HT1080 (cell line): ENCODE results near the gene SBK2. TPM values are rescaled to one million over a fixed set of nuclear protein-coding genes. Genes with fewer than 3 reads are reported as not detected.
A peak's percentile ranks its signal among the peaks of the same experiment; 100 is the strongest.
"Not testable (repeated sequence)": the region's sequence is repeated elsewhere in the genome, so short reads cannot be mapped to it uniquely, and the experiment has no call there.

ENCODE experiments used
- DNase-seq: peaks from one replicate; pipeline ENCODE4 v3.0.0-alpha.2; 2015; ENCODE audit warnings: low read depth
- total RNA-seq: library from RNA; depleted of rRNA; stranded (reverse); fragments of >200 nt; shearing (Covaris generic); gene quantifications from 2 replicates; pipeline ENCODE4 v1.2.3, GENCODE V29; 2014

SBK2 gene
- total RNA-seq, 1 experiment from 2014 or later, result not detected

DNA sequence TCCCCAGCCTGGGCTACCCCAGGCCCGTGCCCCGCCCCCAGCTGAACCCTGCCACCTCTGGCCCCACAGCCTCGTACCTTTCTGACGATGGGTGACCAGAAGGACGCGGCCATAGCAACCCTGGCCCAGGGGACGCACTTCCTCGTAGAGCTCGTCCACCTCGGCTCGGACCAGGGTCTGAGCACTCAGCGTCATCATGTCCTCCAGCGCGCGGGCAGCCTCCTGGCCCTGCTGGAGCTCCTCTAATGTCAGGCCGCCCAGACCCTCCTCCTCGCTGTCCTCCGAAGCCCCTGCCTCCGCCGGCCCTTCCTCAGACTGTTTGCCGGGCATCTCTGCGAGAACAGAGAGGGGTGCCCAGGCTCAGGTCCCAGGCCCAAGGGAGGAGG lies 975 bp downstream of the SBK2 start:
- no peak for DNase-seq

DNA sequence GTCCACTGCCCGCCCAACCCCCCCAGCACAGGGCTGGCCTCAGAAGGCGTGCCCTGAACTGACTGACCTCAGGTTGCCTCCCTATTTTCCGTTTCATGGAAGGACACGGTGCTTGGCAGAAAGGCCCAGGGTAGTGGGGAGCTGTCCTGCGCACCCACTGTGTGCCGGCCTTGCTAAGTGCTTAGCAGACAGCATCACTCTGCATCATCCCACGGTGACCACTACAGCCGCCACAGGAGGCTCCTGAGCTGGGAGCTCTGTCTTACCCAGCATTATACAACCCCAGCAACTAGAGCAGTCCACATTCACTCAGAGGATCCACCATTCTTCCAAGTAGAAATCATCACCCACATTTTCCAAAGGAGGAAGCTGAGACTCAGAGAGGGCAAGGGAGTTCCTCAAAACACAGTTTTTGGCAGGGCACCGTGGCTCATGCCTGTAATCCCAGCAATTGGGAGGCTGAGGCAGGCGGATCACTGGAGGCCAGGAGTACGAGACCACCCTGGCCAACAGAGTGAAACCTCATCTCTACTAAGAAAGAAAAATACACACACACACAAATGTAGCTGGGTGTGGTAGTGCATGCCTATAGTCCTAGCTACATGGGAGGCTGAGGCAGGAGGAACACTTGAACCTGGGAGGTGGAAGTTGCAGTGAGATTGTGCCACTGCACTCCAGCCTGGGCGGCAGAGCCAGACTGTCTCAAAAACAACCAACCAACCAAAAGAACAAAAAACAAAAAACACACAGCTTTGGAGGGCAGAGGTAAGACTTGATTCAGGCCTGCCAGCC lies 1.6 kb downstream of the SBK2 start:
- DNase-seq, result no peak

DNA sequence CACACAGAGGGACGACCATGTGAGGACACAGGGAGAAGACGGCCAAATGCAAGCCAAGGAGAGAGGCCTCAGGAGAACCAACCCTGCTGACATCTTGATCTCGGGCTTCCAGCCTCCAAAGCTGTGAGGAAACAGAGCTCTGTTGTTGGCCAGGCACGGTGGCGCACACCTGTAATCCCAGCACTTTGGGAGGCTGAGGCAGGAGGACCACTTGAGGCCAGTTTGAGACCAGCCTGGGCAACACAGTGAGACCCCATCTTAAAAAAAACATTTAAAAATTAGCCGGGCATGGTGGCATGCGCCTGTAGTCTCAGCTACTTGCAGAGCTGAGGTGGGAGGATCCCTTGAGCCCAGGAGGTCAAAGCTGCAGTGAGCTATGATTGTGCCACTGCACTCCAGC lies 2.7 kb downstream of the SBK2 start:
- not testable (repeated sequence) for DNase-seq

DNA sequence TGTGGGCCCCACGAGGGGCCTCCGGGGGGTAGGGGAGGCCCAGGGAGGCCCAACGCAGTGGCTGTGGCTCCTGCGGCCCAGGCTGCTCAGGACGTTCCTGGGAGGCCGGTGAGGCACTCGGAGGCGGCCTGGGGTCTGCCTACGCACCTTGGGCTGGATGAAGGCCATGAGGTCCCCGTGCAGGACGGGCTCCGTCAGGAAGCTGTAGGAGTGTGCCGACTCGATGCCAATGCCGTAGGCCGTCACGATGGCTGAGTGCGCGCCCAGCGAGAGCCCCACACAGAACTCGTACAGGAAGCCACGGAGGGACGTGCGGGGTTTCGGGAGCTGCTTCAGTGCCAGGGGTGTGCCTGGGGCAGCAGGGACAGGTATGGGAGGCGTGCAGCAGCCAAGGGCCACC lies 5.9 kb downstream of the SBK2 start:
- DNase-seq, result no peak

DNA sequence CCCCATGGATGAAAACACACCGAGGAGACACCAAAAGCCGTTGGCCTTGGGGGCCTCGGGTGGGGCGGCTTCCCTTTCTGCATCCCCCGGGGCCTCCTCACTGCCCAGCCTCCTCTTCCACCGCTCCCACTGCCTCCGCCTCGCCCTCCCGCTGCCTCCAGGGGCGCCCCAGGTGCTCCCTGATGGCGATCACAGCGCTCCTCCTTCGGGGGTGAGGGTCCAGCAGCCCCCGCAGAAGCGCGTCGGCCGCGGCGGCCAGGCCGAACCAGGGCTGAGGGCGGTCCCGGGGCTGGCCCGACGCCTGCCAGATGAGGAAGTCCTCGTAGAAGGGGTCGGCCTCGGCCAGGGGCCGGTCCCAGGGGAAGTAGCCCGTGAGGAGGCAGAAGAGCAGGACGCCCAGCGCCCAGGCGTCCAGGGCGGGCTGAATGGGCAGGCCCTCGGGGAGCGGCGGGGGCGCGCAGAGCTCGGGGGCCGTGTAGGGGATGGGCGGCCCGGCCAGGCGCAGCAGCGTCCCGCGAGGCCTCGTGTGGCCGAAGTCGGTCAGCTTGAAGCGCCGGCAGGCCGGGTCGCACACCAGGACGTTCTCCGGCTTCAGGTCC lies 7.2 kb downstream of the SBK2 start:
- no peak for DNase-seq

DNA sequence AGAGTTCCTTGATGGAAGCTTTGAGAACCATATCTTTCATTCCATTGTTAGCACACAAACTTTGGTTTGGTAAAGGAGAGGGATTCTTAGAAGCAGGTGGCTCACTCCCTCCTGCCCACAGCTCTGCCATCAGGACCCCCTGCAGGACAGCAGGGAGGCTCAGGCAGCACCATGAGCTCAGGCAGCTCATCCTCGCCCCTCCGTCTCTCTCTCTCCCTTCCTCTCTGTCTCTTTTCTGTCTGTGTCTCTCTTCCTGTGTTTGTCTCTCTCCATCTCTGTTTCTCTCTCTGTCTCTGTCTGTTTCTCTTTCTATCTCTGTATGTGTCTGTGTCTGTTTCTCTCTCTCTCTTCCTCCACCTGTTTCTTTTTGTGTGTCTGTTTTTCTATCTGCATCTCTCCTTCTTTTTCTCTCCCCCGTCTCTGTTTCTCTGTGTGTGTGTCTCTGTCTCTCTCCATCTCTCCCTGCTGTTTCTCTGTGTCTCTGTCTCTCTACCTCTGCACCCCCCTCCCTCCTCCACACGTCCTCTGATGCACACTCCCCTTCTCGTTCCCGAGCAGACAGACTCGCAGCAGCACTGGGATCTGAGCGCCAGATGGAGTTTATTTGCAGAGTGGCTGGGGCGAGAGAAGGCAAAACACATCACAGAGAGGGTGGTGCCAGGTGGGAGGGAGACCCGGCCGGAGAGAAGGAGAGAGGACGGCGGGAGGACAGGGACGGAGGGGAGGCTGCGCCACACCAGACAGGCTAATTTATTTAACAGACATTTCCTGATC lies 8.7 kb downstream of the SBK2 start:
- no peak for DNase-seq

DNA sequence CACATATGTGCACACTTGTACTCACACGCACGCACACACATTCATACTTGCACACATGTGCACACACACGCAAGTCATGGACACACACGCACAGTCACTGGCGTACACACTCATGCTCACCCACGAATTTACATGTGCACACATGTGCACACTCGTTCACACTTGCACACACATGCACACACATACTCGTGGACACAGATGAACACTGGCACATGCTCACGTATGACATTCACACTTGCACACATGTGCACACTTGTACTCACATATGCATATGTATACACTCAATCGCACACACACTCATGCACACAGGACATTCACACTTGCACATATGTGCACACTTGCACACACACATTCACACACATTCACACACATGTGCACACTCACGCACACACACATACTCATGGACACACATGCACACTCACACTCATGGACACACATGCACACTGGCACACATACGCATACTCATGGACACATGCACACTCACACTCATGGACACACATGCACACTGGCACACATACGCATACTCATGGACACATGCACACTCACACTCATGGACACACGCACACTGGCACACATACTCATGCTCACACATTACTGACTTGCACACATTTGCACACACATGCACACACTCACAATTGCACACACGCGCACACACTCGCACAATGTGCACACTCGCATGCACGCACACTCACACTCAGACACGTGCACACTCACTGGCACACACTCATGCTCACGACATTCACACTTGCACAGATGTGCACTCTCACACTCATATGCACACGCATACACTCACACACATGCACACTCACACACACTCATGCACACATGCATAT lies 9.5 kb downstream of the SBK2 start:
- DNase-seq, result no peak

DNA sequence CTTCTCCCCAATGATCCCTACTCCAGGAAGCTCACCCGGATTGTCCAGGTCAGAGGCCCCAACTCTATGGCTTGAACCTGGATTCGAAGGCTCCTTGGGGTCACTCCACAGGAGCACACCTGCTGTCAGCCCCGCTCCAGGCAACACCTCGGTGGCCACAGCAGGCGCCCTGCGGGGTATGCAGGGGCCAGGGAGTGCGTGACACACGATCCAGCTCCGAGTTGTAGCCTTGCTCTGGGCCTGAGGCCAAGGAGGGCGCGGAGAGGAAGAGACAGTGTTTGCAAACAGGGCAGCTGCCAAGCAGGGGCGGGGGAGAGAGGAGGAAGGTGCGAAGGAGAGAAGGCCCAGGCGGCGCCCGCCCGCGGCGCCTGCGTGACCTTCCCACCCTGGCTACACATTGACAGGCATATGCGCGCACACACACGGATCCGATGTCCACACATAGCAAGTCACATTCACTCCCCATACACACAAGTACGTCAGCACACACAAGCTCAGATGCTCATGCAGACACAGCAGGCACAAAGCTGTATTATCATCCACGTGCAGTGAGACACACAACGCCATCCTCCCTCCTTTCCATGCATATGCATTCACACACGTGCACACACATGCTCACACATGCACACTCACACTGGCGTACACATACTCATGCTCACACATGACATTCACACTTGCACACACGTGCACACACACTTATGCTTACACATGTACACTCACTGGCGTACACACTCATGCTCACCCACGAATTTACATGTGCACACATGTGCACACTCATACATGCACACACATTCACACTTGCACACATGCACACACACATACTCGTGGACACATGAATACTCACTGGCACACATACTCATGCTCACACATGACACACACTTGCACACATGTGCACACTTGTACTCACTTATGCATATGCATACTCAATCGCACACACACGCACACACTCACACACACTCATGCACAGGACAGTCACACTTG lies 10.4 kb downstream of the SBK2 start:
- DNase-seq, result peak; percentile 36

DNA sequence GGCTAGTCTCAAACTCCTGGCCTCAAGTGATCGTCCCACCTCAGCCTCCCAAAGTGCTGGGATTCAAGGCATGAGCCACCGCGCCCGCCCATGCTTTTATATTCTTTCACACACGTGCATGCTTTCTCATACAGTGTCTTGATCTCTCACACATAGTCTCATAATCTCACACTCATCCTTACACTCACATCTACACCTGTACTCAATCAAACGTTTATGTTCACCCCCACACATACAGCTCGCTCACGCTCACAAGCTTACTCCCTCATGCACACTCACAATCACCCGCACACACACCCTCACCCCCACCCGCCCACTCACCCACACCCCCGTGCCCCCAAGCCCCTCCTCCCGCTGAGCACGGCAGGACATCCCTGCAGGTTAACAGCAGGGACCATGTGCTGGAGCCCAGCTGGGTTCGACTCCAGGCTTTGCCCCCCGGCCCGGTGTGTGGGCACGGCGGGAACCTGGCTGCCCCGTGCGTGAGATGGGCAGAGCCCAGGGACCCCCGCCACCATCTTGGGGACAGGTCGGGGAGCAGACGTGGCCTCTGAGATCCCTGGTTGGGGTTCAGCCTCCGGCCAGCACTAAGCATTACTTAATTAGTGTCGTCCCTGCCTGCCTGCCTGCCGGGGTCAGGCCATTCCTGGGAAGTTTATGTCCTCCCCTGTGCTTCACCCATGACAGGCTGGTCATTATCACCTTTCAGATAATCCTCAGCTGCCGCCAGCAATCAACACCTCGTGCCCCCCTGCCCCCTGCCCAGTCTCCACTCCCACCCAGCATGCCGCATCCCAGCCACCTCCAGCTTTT lies 11.4 kb downstream of the SBK2 start:
- DNase-seq, result no peak

DNA sequence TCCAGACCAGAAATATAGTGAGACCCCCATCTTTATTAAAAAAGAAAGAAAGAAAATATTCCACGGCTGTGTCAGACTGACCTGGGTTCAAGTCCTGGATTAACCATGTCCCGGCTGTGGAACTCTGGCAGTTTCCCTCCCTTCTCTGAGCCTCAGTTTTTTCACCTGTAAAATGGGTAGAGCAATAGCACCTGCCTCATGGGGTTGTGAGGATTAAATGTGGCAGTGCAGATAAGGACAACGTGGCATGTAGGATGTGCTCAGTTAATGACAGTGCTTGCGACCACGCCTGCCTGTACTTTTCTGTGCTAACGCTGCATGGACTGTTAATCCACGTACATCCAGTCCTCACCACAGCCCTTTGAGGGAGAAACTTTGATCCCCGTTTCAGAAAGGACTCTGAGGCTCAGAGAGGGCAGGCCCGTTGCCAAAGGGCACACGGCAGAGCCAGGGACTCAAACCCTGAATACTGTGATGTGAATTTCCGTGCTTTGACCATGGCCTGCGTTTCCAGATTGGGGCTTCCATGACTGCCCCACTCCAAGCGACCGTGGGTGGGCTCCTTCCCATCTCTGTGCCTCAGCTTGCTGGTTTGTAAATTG lies 16.1 kb downstream of the SBK2 start:
- DNase-seq, result no peak

DNA sequence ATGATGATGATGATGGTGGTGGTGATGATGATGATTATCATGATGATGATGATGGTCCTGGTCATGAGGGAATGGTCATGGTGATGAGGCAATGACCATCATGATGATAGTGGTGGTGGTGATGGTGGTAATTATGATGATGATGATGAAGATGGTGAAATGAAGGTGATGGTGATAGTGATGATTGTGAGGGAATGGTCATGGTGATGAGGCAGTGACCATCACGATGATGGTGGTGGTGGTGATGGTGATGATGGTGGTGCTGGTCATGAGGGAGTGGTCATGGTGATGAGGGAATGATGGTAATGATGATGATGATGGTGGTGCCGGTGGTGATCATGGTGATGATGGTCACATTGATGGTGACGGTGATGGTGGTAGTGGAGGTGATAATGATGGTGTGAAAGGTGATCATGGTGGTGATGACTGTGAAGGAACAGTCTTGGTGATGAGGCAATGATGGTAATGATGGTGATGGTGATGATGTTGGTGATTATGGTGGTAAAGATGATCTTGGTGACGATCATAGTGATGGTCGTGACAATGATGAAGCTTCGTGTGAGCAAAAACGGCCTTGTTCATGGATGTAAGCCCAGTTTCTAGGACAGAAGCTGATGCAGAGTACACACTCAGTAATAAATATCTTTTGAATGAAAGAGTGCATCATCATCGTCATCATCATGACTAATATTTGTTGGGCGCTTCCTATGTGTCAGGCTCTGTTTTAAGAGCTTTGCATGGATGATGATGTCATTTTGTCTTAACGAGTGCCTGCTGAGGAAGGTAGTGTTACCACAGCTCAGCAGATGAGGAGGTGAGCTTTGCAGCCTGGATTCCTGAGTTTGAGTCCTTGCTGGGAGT lies 17.3 kb downstream of the SBK2 start:
- peak; percentile 85 for DNase-seq

DNA sequence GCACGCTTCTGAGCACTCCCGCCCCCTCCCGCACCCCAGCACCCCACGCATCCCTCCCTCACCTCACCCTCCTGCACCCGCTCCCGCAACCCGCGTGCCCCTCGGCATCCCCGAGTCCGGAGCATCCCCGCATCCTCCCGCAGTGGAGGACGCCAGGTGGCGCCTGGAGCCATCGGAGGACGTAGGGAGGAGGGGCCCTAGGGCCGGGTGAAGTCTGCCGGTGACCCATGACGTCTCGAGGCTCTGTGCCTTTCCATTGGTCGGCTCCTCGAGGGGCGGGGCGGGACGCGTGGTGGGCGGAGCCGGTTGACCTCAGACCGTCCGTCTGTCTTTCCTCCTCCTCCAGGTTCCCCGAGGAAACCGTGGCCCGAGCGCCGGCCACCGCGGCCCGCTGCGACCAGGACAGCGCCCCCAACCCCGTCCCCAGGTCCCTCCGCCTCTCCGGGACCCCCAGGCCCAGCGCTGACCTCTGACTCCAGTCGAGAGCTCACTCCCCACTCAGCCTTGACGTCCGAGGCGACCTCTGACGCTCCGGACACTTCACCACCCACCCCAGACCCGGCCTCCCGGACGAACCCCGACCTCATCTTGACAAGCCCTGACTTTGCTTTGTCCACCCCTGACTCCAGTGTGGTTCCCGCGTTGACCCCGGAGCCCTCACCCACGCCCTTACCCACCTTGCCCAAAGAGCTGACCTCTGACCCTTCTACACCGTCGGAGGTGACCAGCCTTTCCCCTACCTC lies 19.9 kb downstream of the SBK2 start:
- DNase-seq, result peak; percentile 86

DNA sequence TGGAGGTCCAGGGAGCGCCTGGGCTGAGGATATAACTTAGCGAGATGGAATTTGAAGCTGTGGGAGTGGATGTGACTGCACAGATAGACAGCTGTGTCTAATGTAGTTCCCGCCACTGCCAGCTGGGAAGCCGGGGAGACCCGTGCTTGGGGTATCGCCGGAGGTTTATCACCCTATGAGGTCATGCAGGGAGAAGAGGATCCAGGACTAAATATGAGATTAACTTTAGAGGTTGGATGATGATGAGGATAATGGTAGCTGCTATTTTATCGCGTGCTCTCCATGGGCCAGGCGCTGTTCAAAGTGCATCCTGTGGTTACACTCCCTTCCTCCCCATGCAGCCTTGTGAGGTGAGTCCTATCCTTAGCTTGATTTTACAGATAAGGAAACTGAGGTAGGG lies 28.8 kb downstream of the SBK2 start:
- DNase-seq, result no peak

DNA sequence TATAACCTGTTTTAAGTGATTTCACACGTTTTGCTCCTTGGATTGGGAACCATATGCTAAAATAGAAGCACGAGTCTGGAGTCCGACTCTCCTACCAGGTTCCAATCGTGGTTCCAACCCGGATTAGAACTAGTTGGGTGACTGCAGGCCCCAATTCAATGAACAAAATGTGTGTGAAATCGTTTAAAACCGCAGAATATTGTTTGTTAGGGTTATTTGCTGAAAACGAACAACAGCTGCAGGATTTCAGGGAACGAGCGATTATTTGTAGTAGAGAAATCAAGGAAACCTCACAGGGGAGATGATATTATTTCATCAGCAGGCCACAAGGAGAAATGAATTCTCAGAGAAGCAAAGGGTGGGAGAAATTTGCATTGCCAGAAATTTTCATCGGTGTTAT lies 32.0 kb downstream of the SBK2 start:
- DNase-seq, result no peak

DNA sequence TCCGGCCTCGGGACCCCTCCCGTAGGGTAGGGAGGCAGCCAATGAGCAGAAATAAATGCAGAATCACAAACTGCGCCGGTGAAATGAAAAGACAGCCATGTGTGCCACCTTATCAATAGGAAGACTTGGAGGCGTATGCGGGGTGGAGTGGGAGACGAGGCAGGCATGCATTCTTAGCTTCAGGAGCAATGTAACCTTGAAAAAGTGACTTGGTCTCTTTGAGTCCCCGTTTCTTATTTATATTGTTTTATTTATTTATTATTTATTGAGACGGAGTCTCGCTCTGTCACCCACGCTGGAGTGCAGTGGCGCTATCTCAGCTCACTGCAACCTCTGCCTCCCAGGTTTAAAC lies 32.7 kb downstream of the SBK2 start:
- DNase-seq, result no peak

DNA sequence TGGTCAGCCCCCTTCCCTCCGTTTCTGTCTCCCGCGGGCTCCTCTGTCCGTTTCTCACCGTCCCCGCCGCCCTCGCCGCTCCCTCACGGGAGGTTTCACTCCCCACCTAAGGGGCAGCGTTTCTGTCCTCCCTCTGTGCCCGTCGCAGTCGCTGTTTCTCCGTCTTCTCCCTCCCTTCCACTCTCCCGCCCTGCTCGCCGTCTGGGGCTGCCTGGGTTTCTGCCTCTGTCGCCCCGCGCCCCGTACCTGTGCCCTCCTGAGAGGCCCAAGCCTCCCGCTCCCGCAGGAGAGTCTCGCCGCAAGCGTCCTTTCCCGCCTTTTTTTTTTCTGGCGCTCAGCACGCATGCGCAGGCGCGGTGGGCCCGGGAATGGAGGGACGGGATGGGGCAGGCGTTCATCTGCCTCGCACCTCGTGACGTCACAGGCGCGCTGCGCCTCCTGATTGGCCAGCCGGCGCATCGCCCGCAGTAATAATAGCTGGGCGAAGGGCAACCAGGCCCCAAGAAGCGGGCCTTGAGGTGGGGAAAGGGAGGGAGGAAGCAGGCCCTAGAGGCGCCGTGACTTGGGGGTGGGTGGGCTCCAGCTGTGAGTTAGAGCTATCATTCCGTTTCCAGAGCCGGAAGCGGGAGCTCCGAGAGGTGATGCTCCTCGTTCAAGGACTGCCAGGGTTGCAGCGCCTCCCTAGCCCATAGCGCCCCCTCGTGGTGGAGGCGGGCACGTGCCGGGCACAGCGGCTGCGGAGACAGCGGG lies 33.3 kb downstream of the SBK2 start:
- peak; percentile 83 for DNase-seq

DNA sequence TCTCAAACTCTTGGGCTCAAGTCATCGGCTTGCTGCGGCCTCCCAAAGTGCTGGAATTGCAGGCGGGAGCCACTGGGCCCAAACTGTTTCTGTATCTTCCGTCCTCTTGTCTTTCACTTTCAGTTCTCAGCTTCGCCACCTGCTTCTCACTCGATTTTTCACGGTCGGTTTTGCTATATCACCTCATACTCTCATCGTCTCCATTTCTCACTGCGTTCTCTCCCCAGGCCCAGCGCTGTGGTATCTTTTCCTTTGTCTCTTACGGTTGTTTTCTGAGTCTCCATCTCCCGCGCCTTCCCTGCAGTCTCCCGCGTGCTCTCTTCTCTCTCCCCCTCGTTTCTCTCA lies 33.8 kb downstream of the SBK2 start:
- no peak for DNase-seq
